LHCN-M2 (cell line): ENCODE data around the gene LDLRAD3. TPM values are rescaled to one million over a fixed set of nuclear protein-coding genes. Genes with fewer than 3 reads are reported as not detected.
A peak's percentile ranks its signal among the peaks of the same experiment; 100 is the strongest.

Source experiments
- DNase-seq: peaks from one replicate; pipeline ENCODE4 v3.0.0-alpha.2; 2012; ENCODE audit warnings: low read depth
- total RNA-seq: library from RNA; depleted of rRNA; stranded (reverse); fragments of >200 nt; gene quantifications from 2 replicates; pipeline ENCODE4 v1.2.3, GENCODE V29; 2014

The LDLRAD3 gene
- total RNA-seq, 1 experiment from 2014 or later: 44.3 TPM

DNA sequence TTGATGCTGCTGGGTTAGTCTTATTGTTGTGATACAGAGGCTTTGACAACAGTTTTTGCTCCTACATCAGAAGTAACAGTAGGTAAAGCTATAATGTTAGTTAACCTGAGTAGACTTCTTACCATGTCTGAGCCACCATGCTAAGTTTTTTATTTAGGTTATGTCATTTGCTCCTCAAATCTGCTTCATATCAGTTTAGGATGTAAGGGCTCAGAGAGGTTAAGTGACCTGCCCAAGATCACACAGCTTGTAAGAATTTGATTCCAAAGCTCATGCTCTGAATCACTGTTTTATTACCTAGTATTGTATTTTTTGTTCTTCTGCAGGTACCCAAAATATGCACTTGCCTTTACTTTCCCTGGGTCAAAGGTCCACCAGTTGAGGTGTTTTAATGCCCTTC is 183.7 kb downstream of the LDLRAD3 start:
- no peak for DNase-seq

DNA sequence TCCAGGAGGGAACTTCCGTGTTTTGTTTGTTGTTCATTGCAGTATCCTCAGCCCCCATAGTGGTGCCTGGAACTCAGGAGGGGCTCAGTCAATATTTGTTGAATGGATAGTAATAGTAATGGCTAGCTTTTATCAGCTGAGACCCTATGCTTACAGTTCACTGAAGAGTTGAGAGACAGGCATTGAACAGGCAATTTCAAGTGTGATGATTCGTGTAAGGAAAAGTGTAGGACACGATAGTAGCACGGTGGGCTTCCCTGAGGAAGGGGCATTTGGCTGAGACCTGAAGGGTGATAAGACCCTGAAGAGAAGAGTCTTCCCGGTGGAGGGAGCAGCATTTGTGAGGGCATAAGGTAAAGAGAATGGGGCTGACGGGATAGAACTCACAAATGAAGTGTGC is 186.1 kb downstream of the LDLRAD3 start:
- DNase-seq: no peak

DNA sequence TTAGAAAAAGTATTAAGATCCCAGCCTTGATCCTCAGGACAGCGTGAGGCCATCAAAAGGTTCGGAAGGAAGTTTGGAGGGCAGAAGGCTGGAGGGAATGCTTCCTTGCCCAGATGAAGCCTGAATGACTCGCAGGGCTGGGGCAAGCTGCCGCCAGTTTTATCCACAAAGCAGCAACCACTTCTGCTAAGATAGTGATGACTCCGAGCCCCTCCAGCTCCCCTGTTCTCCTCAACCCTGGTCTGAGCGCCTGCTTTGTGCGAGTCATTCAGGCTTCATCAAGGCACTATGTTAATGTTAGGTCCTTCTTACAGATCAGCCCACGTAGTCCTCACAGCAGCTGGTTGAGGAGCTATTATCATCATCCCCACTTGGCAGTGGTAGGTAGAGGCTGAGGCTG is 186.5 kb downstream of the LDLRAD3 start:
- DNase-seq: peak; percentile 70

DNA sequence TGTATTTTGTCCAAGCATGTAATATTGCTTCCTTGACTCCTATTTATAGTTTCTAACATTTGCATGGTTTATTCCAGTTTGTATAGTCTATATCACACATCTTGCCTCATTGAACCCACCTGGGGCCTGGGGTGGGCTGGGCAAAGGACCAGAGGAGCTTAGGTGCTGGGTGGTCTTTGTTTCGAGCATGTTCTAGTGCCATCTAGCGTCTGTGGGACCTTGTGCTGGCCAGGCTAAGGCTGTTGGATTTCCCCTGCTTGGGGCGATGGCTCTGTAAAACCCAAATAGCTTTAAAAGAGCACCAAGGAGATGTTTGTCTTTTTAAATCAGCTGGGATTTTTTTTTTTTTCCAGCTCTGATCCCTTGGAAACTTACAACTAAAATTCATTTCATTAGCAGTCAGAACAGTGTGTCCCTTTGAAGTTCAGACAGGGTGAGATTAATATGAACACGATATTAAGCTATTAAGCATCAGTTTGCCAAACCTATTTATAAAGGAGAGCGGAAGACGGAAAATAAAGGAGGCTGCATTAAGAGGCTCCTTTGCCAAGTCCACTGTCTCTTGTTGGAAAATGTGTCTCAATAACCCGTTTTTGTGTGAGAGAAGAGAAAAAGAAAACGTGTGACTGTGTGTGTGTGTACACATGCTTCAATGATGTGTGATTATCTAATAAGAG is 188.0 kb downstream of the LDLRAD3 start:
- peak; percentile 14 for DNase-seq

DNA sequence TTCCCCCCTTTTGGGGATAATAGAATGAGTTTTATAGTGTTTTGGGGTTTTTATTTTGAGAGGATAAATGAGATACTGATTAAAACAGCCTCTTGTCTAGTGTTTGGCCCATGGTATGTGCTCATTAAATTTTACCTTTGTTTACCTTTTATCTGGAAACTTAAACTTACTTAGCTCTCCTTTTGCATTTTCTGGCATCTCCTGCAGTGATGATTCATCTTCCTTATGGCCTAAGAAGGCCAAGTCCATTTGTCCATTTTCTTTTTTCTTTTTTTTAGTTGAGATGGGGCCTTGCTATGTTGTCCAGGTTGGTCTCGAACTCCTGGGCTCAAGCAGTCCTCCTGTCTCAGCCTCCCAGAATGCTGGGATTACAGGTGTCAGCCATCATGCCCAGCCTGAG is 189.1 kb downstream of the LDLRAD3 start:
- DNase-seq: no peak

DNA sequence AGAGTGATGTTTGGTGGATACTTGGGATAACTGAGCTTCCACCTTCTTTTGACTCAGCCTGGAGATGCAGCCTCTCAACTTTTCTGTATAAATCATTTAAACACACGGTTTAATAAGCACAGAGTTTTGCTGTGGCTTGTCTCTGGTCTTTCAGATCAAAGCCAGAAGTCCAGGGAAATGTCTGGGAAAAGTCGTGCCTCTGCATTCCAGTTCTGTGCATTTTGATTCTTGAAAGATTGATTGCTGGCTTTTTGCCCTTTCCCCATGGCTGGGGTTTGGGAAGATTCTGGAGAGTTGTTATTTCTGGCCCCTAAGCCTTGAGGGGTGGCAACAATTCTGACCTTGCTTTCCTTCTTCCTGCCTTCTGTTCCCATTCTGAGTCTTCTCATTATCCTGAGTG is 191.2 kb downstream of the LDLRAD3 start:
- no peak for DNase-seq

DNA sequence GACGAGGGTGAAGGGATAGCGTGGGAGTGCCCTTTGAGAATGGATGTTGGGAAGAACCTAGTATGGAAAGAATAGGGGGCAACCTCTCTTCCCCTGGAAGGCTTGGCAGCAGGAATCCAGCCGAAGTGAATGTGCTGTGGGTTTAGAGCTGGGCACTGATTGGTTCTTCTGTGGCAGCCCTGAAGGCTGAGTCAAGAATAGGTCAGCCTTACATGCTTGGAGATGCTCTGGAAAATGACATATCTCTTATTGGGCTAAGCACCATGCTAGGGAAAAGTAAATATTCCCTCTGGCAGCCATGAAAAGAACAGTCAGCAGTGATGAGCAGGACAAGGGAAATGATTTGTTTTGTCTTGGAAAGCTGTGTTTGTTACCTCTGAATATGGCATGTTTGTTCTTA is 195.9 kb downstream of the LDLRAD3 start:
- DNase-seq: peak; percentile 26

DNA sequence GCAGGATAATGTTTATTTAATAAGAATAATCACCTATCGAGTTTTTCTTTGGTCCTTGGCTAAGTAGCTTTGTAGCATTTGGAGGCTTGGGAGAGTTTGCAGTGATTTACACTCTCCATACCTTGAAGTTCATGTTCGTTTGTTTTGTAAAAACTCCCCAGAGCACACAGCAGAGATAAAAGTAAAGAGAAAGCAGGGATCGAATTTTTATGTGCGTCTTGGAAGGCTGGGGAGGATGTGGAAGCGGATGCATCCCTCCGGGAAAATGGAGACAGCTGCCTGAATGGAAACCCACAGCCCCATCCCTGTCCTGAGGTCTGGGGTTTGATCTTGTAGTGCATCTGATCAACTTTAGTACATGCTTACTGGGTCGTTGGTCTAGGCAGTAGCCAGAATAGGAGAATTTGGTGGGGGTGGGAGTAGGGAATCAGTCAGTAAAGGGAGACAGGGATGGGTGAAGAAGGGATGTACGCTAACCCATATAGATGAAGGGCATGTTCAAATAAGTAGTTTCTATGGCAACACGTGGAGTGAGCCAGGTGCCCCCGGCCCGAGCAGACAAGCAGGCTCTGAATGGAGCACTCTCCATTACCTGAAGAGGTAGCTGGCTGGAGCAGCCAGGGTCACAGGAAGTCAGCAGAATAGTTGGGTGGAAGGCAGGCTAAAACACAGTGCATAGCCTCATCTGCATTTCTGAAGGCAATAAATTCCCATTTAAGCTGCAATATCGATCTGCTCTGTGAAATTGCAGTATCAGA is 197.5 kb downstream of the LDLRAD3 start:
- DNase-seq: no peak

DNA sequence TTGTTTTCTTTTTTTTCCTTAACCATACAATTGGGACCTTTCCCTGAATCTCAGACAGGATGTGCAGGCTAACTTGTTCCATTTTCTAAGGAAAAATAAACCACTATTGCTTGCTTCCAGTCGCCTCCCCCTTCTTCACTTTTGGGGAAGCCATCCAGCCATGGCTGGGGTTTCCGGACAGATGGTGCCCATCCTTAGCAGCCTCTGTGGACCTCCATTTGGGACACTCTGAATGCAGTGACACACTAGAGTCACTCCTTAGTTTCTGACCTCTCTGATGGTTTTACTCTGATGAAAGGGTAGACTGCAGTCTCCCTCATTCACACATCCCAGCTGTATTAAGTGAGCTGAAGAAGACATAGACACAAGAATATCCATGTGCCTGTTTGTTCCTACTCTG is 198.1 kb downstream of the LDLRAD3 start:
- DNase-seq: no peak

DNA sequence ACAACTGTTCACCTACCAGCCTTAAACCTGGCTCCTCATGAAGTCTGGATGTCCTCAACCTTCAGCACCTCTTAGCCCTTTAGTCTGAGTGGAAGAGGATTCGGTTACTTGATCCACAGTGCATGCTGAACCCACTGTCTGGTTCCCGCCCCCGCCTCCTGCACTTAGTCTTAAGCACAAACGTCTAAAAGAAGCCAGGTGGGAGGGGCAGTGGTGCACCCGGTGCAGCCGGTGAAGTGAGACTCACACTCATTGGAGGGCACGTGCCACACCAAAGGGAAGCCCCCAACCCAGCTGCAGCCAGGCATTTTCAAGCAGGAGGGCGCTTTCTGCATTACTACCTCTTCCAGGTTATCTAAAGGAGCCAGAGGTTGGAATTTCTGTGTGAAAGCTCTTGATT is 198.6 kb downstream of the LDLRAD3 start:
- no peak for DNase-seq

DNA sequence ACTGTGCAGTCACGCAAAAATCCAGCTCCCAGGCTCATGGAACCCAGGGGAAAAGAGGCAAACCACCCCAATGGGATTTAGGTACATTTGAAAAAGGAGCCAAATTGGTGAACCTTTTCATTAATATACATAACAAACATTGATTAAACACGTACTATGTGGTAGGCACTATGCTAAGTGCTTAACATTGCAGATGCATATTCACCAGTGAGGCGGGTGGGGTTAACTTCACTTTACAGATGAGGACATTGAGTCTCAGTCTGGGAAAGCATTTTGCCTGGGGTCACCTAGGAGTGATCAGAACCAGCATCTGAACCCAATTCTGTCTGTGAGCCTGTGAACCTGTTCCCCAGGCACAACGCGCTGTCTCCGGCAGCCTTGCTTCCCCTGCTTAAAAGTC is 199.0 kb downstream of the LDLRAD3 start:
- DNase-seq: no peak

DNA sequence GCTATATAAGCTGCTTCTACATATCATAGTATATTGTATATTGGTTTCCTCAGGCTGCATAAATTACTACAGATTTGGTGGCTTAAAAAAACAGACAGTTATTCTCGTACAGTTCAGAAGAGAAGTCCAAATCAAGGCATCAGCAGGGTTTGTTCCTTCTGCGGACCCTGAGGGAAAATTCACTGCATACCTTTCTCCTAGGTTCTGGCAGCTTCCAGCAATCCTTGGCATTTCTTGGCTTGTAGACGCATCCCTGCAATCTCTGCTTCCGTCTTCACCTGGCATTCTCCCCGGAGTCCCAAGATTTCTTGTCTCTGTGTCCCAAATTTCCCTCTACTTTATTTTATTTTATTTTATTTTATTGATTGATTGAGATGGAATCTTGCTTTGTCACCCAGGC is 202.6 kb downstream of the LDLRAD3 start:
- no peak for DNase-seq

DNA sequence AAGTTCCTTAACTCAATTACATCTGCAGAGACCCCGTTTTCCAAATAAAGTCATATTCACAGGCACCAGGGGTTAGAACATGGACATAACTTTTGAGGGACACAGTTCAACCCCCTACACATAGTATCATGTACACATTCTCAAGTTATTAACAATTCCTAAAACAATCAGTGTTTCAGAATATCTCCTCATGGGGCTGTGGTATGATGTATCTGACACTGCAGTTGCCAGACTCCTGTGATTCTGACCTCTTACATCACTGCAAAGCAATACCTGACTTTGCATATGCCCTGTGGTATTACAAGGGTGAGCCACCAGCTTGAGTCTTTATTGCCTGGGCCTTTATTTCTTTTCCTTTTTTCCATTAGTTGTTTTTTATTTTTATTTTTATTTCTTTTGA is 203.6 kb downstream of the LDLRAD3 start:
- DNase-seq: no peak

DNA sequence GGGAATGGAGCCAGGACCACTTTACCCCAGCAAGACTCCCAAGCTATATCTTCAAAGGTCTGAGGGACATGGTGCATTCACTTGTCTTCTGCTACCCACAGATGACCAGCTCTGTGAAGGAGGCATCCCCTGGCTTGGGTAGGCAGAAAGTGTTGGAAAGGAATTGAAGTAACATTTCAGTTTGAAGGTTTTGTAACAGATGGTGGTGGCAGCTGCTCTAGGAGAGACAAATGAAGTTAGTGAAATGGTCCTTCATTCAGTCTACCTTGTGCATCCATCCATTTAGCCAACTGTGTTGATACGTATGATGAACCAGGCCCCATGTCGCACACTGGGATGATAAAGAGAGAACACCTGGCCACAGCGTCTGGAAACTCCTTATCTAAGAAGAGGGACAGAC is 204.8 kb downstream of the LDLRAD3 start:
- DNase-seq: peak; percentile 35

DNA sequence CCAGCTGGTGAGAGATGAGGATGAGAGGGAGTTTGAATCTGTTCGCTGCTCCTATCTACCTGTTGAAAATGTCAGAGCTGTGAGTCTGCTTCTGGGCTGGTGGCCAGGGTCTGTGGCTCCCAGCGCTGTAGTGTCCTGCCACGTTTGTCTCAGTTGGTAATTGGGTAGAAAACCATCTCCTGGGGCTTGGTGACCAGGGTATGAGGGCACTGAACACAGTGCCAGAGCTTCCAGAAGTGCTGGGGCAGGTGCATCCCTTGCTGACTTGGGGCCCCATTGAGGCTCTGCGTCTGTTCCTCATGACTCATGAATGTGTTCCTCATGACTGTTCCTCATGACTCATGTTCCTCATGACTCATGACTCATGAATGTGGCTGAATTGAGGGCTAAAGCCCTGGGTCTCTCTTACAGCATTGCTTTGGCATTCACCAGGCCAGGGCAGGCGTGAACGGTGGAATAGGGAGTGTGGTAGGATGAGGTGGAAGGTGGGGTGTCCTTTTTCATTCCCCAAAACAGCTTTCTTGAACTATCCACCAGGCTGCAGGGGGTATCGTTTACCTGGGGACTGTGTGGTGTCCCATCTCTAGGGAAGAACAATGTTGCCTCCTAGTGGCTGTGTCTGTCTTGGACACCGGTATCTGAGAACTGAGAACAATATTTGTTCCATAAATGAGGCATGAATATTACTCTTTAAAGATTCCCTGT is 205.8 kb downstream of the LDLRAD3 start:
- DNase-seq: peak; percentile 100

DNA sequence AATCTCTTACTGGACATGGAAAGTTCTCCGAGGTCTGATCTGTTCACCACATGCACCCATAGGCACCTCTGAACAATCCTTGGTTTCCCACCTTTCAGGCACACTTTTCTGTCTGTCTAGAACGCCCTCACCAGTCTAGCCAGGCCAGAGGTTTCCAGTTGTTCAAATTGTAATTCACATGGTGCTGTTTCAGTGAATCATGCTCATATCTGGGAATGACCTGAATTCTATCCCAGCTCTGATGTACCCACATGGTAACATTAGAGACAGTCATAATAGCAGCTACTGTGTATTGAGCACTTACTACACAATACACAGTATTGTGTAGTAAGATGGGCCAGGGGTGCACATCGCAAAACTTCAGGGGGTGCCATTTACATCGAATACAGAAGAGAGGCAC is 207.1 kb downstream of the LDLRAD3 start:
- DNase-seq: peak; percentile 52

DNA sequence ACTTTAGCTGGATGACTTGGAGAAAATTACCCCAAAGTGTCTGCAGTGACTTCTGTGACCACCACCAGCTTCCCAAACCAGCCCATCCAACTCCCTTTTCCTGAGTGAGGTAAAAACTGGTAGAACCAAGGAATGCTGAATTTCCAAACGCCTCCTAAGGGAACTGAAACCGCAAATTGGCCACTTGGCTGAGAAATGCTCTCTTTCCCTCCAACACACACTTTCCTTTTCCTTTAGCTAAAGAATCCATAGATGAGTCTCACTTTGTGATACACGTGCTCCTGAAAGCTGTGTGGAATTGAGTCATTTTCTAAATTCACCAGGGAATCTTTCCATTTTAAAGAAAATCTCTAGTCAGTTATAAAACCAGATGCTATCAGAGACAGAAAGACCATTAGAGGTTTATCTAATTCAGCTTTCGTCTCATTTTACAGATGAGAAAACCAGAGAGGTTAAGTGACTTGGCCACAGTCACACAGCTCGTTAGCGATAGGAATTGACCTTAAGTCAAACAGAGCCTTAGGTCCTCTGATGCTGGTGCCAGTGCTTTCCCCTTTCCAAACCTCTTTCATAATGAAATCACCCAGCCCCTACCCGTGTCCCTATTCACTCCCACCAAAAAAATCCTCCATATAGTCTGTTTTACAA is 208.2 kb downstream of the LDLRAD3 start:
- no peak for DNase-seq

DNA sequence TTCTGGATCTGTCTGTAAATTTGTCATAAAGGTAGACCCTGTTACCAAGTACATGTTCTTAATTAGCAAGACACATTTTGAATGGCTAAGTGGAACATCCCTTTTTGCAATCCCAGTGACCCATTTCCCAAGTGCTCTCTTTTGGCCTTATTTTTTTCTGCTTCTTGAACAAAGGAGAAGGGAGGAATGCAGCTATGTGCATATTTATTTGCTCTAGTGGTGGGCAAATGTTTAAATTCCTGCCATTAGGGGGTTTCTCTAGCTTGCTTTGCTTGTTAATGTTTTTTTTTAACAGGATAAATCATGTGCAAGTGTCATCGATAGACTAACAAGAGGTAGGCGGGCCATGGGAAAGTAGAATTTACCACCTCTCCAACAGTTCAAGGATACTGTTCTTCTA is 209.7 kb downstream of the LDLRAD3 start:
- no peak for DNase-seq

DNA sequence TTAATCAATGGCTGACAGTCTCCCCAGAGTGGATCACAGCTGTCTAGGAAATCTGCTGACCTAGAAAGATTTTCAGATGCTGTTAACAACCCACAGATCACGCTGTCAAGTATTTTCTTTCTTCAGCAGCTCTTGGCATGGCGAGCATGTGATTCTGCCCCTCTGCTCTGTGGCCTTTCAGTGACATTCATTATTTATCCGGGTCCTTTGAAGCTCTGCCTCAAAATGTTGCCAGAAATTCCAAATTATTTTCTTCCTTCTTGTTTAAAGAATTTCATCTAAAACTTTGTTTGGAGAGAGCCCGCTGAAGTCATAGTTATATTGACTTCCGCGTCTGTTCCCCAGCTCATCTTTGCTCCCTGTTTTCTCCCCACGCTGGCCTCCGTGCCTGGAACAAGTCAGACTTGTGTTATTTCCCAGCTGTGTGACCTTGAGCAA is 211.3 kb downstream of the LDLRAD3 start:
- no peak for DNase-seq

DNA sequence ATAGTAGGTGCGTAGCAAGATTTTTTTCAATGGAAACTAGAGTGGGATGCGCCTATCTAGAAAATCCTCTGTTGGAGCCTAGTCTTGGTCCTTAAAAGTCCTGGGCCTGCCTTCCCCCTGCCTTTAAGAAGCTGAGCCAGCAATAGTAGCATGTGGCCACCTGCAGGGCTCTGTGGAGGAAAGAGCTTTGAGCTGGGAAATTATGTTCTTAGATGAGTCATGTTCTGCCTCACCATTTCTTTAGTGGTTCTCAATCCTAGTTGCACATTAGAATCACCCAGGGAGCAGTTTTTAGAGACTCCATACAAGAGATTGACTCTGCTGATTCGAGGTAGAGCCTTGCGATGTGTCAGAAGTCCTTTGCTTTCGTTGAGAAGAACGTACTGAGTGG is 211.9 kb downstream of the LDLRAD3 start:
- peak; percentile 65 for DNase-seq

DNA sequence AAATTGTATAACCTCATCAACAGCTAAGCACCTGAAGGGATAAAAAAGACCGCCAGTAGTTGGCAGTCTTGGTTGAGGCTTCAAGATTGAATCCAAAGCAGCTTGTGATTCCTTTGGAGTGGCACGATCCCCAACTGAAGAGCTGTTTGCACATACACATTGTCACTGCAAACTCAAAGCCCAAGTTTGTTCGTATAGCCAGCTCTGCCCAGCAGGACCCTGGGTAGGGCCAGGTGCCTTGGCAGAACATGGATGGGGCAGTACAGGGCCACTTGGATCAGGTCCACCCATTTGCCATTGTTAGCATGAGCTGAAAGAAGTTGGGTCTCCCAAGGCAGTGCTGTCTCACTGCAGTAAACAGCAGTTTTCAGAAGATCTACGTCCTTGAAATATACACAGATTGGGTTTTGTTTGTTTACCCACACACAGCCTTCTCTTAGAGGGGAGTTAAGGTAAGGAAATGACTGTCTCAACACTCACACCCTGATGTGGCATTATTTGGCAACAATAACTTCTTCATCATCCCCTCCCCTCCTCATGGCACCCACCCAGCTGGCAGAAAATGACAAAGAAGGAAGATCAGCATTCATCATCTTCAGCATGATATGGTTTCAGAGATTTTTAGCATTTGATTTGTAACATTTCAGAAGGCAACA is 212.4 kb downstream of the LDLRAD3 start:
- DNase-seq: peak; percentile 61
